HG03354 (cell line): ENCODE results near the gene LSR.
"Not testable (repeated sequence)": the region's sequence is repeated elsewhere in the genome, so short reads cannot be mapped to it uniquely, and the experiment has no call there.

Source experiments
- ATAC-seq: cut with Tn5 transposase; IDR thresholded peaks from one replicate; pipeline ENCODE4 v1.9.1; 2021; ENCODE audit warnings: mild to moderate bottlenecking; ENCODE audit not compliant: unreplicated experiment, poor library complexity, severe bottlenecking

Gene LSR

DNA sequence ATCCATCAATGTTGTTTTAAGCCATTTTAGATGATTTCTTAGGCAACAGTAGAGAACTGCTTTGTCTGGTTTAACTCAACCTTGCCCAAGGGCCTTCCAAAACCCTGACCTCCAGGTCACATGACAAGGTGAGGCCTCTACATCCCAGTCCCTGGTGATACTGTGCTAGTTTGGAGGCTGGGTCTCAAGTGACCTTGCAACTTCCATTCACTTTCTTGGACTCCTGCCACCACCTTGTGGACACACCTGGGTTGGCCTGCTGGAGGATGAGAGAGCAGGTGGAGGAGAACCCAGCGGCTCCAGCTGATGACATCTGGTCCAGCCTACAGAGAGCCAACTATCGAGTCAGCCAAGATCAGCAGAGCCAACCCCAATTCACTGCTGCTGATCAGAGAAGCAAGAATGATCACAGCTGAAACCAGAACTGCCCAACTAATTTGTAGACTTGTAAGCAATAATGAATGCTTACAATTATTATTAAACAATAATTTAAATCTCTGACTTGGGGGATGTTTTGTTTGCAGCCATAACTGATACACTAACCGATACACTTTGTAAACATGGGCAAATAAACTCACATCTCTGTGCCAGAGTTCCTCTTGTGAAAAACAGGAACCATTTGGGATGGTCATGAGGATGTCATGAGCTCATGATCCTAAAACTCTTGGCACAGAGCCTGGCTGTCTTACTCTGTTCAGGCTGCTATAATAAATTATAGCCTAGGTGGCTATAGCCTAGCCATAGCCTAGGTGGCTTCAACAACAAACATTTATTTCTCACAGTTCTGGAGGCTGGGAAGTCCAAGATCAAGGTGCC lies 31.8 kb upstream of the LSR start:
- ATAC-seq, result no peak

DNA sequence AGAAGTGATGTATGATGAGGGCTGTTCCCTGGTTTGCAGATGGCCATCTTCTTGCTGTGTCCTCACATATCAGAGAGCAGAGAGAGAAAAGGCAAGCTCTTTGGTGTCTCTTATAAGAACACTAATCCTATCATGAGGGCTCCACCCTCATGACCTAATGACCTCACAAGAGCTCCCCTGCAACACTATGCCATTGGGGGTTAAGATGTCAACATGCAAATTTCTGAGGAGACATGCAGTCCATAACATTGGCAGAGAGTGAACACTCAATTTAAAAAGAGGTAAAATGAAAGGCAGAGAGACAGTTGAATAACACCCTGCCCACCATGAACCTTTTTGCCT lies 31.2 kb upstream of the LSR start:
- no peak for ATAC-seq

DNA sequence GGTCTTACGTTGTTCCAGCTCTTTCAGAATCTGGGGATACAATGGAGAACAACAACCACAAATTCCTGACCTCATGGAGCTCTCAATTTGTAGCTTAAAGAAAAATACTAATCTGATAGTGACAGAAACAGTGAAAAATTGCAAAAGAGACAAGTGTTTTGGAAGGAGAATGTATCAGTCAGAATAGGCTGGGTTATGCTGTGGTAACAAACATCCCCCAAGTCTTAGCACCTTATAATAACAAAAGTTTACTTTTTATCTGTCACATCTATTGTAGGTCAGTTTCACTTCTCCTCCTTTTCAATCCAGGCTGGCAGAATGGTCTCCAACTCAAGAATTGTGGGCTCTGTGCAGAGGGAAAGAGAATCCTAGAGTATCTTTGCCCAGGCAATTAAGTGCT lies 29.8 kb upstream of the LSR start:
- ATAC-seq, result no peak

DNA sequence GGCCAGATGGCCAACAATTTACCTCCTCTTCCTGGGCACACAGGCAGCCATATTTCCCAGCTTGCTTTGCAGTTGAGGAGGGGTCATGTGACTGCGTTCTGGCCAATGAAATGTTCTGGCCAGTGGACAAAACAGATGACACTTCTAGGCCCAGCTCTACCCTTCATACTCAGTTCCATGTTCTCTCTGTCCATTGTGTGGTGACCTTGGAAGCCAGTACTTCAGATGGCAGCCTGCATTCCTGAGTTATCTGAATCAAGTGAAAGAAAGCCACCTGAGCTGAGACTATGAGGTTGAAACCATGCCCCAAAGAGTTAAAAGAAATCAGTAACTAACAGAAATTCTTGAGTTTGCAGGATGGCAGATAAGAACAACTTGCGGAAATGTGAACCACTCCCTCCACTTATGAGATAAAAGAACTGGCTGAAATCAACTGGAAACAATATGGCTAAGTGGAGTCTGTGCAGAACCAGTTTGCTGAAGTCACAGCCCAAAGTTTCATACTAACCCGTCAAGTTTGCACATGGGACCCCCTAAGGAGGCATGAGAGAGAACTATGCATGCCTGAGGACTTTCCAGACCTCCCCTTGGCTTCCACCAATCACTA lies 28.4 kb upstream of the LSR start:
- ATAC-seq, result no peak

DNA sequence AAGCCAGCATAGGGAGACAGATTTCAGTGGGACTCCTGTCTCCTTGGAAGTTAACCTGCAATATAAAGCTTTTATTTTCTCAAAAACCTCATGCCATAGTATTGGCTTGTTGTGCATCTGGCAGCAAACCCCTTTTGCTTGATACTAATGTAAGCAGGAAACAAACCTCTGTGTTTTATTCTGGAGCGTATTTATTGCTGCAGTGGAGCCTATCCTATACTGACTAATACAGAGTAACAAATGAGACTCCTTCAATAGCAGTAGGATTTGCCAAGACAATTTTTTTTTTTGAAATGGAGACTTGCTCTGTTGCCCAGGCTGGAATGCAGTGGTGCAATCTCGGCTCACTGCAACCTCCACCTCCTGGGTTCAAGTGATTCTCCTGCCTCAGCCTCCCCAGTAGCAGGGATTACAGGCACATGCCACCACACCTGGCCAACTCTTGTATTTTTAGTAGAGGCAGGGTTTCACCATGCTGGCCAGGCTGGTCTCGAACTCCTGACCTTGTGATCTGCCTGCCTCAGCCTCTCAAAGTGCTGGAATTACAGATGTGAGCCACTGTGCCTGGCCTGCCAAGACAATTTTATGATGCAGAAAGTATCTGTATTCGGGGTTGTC lies 27.7 kb upstream of the LSR start:
- ATAC-seq, result not testable (repeated sequence)

DNA sequence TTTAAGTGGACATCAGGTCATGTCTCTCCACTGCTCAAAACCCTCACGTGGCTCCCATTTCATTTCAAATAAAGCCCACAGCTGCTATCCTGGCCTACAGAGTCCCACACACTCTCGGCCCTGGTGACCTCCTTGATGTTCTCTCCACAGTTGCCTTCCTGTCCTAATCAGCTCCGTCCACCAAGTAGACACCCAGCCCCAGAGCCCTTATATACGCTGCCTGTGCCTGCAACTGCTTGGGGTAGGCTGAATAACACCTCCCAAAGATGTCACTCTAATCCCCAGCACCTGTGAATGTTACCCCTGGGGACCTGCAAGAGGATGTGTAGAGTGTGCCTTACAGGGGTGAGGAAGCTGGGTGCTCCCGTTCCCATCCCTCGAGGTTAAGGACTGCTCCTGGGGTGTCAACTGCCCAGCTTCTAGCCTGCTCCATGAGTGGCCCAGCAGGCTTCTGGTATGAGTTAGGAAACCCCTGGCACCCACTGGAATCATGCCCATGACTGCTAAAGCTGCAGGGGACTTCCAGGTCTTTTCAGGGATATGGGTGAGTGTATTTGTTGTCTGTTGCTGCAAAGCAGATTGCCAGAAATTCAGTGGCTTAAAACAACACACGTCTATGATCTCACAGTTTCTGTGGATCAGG lies 26.3 kb upstream of the LSR start:
- no peak for ATAC-seq

DNA sequence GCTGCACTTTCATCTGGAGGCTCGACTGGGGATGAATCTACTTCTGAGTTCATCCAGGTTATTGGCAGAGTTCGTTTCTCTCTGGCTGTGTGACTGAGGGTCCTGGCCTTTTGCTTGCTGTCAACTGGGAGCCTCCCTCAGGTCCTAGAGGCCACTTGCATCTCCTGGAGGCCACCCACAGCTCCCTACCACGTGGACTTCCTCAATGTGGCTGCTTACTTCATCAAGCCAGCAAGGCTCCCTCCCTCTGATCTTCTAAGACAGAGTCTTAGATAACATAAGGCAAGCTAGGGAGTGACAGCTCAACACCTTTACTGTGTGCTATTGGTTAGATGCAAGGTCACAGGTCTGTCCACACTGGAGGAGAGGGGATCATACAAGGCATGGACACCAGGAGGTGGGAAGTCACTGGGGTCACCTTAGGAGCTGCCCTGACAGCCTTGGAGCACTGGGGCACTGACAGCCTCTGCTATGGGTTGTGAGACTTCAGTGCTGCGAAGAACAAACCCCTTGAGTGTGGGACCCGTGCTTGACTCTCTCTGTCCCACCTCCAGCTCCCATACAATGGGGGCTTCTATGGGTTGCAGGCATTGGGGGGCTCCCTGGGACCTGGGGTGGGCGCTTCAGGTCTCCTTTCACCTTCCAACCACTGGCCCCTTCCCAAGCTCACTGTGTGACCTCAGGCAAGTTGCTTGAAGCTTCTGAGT lies 25.6 kb upstream of the LSR start:
- no peak for ATAC-seq

DNA sequence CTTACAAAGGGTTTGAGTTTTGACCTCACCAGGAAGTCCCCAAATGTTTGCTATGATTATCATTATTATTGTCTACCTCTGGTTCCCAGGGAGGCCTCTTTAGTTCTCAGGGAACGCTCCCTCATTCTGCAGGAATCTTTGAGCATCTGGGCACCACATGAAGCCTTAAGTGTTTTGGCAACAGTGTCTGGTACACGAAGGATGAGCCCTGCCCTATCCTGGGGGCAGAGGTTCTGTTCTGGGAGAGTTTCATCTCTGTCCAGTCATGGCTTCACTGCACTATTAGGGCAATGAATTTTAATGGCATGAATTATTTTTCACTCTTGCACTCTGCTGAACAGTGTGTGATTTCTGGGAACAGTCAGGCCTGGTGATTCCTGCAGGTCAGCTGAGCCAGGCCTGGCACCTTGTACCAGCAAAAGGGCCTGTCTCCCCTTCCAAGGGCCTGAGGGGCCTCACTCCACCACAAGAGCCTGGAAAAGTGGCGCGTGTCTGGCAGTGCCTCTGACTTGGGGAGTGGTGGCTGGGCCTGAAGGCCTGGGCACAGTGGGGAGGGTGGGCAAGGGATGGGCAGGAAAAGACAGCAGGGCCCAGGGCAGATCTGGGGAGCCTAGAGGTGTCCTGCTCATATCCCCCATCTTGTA lies 24.8 kb upstream of the LSR start:
- no peak for ATAC-seq

DNA sequence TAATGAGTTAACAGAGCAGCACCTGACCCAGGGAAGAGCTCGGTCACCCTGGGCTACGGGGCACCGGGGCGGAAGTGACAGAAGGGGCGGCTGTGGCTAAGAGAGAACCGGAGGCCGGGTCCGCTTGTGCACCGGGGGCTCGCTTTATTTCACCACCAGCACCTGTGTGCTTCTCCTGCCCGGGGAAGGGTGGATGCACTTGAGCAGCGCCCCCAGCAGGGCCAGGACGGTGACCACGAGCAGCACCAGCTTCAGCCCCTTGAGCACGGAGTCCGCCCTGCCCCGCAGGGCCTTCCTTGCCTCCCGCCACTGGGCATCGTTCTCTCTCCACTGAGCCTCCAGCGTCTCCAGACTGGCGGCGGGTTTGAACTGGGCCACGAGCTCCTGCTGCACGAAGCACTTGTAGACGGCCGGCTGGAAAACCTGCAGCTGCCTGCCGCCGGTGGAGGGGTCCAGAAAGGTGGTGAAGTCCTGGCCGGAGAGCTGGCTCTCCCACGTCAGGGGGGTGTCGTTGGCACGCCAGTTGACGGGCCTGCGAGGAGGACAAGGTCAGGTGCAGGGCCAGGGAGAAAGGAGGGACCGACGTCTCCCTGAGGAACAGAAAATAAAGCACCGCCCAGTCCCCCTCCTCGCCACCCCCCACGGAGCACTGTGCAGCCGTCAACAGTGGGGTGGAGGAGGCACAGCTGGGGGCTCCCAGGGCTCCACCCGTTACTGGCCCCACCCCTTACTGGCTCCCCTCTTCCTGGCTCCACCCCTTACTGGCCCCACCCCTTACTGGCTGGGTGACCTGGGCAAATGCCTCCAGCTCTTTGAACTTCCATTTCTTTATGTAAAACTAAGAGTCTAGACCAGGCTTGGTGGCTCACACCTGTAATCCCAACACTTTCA lies 23.9 kb upstream of the LSR start:
- no peak for ATAC-seq

DNA sequence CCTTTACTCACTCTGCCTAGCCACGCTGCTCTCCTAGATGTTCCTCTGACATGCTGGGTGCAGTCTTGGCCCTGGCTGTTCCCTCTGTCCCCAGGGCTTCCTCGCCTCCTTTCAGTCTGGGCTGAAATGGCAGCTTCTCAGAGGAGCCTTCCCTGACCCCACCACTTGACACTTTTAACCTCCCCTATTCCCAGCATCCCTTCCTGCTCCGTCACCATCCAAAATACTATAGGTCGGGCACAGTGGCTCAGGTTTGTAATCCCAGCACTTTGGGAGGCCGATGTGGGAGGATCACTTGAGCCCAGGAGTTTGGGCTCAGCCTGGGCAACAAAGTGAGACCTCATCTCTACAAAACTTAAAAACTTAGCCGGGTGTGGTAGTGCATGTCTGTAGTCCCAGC lies 22.9 kb upstream of the LSR start:
- no peak for ATAC-seq

DNA sequence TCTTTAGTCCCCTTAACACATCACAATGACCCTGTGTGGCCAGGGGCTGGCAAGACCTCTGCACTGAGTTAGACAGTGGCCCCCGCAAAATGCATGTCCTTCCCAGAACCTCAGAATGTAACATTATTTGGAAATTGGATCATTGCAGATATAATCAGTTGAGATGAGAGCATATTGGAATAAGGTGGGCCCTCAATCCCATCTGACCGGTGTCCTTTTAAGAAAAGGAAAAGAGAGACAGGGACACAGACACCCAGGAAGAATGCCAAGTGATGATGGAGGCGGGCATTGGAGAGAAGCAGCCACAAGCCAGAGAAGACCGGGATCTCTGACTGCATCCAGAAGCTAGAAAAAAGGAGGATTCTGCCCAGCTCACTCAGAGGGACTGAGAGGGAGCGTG lies 22.1 kb upstream of the LSR start:
- ATAC-seq, result no peak

DNA sequence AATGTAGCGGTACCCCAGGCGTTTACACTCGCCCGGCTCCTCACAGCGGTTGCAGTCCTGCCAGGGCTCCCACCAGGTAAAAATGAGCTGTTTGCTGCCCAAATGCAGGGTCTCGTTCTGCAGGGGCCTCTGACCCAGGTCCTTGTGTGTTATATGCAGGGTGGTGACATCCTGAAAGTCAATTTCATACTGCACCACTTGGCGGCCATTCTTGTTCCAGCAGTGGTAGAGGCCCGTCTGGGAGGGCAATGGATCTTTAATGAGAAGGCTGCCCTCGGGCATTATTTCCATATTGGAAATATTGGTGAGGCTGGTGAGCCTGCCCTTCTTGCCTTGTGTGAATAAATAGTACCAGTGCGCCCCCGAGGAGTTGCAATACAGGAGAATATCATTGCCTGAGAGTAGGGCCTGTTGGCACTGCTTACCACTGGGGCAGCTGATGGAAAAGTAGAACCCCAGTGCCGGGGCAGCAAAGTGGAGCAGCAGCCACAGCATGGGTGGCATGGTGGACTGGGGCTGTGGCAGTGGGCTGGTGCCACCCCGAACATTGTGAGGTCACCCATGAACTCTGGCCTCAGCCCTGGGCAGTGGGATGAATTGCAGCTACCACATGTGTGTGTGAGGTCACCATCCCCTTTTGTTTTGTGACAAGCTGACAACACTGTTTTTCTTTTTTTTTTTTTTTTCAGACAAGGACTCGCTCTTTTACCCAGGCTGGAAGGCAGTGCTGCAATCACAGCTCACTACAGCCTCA lies 20.4 kb upstream of the LSR start, which contains the start of gene FAM187B:
Gene FAM187B, minus strand, starts transcription at position 563 of the 754 bp plus-strand sequence. Its CDS starts 59 bp downstream, at position 504.
- ATAC-seq, result no peak

DNA sequence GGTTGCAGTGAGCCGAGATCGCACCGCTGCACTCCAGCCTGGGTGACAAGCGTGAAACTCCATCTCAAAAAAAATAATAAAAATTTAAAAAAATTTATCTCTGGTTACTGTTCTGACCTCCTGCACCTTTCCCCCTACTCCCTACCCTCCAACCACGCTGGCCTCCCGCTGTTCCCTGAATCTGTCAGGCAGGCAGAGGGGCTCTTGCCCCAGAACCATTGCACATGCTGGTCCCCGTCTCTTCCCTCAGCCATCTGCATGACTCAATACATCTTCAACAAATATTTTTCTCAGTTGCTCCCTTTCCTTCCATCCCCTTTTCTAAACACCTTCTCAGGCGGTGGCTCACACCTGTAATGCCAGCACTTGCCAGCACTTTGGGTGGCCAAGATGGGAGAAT lies 19.2 kb upstream of the LSR start:
- ATAC-seq, result no peak

DNA sequence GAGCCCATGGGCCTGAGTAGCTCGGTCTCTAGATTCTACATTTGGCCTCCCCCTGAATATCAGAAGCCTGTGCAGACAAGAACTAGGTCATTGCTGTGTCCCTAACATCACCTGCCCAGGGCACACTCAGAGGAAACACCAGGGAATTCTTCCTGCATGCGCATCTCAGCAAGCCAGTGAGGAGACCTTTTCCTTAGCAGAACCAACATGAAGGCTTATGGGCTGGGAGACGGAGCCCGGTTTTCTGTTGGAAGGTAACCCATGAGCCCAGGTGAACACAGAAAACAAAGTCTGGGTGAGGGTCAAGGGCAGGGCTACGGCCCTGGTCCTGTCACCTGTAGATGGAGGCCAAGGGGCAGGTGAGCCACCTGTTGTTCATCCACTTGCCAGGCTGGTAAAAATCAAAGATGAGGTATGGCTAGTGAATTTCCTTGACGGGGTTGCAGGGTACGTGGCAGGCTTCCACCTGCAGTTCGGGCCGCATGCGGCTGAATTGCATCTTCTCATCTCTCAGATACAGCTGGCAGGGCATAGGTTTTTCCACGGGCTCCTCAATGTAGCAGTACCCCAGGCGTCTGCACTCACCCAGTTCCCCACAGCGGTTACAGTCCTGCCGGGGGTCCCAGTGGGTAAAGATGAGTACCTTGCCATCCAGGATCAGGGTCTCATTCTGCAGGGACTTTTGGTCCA lies 16.7 kb upstream of the LSR start:
- no peak for ATAC-seq

DNA sequence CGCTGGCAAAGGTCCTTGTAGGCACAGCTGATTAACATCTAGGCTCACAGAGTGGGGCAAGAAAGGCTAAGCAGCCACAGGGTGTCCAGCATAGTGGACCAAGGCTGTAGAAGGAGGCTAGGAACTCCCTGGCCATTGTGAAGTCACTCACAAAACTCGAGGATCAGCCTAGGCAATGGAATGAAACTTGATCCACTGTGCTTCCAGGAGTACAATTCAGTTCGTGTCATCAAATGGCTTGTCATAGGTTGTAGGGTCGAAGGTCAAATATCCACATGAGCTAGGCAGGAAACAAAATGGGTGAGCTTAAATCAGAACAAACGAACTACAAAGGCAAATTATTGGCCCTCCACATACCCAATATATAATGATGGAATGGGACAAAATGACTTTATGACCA lies 15.9 kb upstream of the LSR start:
- no peak for ATAC-seq

DNA sequence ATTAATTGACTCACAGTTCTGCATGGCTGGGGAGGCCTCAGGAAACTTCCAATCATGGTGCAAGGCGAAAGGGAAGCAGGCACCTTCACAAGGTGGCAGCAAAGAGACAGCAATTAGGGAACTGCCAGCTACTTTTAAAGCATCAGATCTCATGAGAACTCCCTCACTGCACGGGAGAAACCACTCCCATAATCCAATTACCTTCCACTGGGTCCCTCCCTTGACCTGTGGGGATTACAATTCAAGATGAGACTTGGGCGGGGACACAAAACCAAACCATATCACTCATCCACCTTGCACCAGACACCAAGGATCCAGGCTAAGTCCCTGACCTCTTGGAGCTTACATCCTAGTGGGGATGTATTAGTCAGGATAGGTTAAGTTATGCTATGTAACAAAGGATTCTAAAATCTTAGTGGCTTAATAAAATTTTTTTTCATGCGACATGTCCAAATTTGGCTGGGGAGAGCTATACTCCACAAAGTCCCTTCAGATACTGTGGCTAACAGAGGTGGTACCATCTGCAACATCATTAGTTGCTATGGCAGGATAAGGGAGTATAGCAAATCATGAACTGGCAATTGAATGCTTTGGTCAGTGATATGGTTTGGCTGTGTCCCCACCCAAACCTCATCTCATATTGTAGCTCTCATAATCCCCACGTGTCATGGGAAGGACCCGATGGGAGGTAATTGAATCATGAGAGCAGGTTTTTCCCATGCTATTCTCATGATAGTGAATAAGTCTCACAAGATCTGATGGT lies 12.0 kb upstream of the LSR start:
- no peak for ATAC-seq

DNA sequence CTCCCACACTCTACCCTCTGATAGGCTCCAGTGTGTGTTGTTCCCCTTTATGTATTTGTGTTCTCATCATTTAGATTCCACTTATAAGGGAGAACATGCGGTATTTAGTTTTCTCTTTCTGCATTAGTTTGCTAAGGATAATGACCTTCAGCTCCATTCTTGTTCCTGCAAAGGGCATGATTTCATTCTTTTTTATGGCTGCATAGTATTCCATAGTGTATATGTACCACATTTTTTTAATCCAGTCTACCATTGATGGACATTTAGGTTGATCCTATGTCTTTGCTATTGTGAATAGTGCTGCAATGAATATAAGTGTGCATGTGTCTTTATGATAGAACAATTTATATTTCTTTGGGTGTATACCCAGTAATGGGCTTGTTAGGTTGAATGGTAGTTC lies 9.2 kb upstream of the LSR start:
- not testable (repeated sequence) for ATAC-seq
